Measurements from ENCODE around the gene CCDC116.

- TF ChIP-seq CTCF (IDR thresholded peaks at IDR 0.05) (no peak), POLR2A (IDR thresholded peaks at IDR 0.05) (no peak), POLR2AphosphoS5 (IDR thresholded peaks at IDR 0.05) (no peak)
These were observed 21.2 kb upstream of the CCDC116 start for GRCh38 chr22:21611210-21611977.
